CD4-positive, alpha-beta T cell treated with Interleukin-12 subunit alpha and Interleukin-12 subunit beta, for 1 hour (primary cell): ENCODE data around the gene TAF11L6.
"Not testable (repeated sequence)": the region's sequence is repeated elsewhere in the genome, so short reads cannot be mapped to it uniquely, and the experiment has no call there.

ENCODE experiments used
- DNase-seq: peaks from one replicate; pipeline ENCODE4 v3.0.0-alpha.2; 2020

Gene TAF11L6

DNA sequence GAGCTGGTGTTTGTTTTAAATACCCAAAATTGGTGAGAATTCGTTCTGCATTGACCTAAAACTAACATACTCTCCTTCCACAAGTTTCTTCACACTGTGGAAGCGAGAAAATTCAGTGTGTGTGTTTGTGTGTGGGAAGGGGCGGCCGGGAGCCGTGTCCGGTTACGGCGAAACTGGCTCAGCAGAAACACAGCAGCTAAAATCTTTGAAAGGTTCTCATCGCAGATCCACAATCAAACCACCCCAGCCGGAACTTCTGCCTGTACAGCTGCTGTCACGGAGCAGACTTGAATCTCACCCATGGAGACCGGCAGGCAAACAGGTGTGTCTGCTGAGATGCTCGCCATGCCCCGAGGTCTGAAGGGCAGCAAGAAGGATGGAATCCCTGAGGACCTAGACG, at the start of gene TAF11L6:
TSS of gene TAF11L6 (plus strand) at position 301 of the 400 bp plus-strand sequence.
- not testable (repeated sequence) for DNase-seq

DNA sequence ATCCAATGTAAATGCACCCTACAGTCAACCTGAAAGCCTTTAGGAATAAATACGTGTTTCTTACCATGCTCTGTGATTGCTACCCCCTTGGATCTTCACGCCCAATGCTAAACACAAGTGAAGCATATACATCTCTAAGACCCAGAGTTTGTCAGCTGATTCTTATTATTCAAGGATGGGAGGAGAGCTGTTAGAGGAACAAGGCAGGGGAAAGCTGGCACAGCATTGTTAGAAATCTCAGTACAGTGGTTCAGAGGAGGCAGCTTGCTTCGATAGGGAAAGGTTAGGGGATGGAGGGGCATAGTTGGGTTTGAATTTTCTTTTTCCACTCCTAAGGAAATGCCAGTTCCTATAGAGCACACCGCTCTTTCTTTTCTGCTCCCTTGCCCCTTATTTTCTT, 47.1 kb upstream of the TAF11L6 start:
- no peak for DNase-seq

DNA sequence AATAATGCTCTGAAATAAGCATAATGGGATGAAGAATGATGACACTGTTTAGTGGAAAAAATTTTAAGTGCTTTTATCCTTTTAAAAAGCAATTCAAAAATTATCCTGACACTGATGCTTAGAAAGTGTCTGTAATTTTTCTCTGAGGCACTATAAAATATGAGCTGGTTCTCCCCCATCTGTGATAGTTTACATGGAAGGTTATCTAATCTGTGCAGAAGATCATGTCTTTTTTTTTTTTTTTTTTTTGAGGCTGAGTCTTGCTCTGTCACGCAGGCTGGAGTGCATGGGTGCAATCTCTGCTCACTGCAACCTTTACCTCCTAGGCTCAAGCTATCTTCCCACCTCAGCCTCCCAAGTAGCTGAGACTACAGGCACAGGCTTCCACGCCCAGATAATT, 45.7 kb upstream of the TAF11L6 start:
- no peak for DNase-seq

DNA sequence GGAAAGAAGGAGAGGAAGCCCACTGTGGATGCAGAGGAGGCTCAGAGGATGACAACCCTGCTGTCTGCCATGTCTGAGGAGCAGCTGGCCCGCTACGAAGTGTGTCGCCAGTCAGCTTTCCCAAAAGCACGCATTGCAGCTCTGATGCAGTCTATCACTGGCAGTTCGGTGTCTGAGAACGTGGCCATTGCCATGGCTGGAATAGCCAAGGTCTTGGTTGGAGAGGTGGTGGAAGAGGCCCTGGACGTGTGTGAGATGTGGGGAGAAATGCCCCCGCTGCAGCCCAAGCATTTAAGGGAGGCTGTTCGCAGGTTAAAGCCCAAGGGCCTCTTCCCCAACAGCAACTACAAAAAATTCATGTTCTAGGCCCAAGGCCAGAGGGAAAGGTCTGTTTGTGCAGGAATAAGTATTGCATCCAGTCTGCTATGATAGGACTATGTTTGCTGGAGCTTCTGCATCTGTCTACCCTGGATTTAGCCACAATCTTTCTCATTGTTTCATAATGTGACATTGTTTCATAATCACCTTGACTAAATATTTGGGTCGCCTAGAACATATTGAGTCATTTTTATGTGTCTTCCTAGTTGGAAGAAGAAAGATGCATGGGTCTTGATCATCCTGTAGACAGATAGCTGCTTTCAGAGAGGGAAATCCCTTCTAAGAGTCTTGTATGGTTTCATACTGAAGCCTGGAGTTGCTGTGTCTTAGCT, 41.9 kb upstream of the TAF11L6 start:
- DNase-seq: not testable (repeated sequence)

DNA sequence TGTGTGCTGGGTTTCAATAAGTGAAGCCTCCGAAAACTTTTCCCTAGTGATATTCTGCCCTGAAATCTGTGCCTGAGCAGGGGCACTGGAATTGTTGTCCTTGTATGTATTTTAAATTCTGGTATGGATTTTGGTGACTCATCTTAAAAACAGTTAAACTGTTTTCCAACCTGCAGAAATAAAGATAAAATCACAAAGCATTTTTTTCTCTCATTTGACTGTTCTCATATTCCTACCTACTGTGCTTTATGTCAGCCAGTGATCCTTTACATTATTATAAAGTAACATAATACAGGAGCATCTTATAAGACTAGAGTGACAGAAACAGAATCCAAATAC, 41.3 kb upstream of the TAF11L6 start:
- no peak for DNase-seq

DNA sequence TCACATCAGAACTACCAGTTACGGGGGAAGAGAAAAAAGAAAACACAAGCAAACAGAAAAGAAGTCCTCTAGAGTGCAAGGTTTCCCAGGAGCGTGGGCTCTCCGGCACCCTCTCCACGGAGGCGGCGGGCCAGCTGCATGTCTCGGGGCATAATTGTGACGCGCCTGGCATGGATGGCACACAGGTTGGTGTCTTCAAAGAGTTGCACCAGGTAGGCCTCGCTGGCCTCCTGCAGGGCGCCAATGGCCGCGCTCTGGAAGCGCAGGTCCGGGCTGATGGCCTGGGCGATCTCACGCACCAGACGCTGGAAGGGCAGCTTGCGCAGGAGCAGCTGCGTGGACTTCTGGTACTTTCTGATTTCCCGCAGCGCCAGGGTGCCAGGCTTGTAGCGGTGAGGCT, 37.2 kb upstream of the TAF11L6 start:
- DNase-seq: not testable (repeated sequence)

DNA sequence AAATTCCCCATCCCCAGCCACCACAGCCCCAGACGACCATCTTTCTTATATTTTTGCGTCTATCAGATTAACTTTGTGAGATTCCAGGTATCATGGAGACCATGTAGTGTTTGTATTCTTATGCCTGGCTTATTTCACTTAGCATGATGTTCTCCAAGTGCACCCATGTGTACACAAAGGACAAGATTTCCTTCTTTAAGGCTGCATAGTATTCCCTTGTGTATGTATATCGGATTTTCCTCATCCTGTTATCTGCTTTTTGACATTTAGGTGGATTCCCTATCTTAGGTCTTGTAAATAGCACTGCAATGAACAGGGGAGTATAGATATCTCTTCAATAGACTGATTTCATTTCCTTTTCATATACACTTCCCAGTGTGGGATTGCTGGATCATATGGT, 35.7 kb upstream of the TAF11L6 start:
- no peak for DNase-seq

DNA sequence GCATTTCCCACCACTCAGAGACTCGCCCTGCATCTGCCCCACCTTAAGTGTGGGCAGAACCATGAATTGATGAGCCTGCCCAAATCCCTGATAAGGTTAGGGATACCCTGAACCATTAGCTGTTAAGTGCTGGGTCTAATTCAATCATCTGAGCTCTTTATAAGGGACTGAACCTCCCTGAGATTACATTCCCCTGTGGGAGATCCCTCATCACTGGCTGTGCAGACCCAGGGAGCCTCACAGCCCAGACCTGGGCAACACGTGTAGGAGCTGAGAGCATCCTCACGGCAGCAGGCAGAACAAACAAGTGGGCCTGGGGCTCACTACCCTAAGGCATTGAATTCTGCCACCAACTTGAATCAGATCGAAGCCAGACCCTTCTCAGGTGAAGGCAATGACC, 31.0 kb upstream of the TAF11L6 start:
- DNase-seq: no peak

DNA sequence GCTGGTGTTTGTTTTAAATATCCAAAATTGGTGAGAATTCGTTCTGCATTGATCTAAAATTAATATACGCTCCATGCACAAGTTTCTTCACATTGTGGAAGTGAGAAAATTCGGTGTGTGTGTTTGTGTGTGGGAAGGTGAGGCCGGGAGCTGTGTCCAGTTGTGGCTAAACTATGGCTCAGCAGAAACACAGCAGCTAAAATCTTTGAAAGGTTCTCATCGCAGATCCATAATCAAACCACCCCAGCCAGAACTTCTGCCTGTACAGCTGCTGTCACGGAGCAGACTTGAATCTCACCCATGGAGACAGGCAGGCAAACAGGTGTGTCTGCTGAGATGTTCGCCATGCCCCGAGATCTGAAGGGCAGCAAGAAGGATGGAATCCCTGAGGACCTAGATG, 30.5 kb upstream of the TAF11L6 start, which contains the start of gene TAF11L2:
TSS of gene TAF11L2 (plus strand) at position 301 of the 400 bp plus-strand sequence.
- not testable (repeated sequence) for DNase-seq

DNA sequence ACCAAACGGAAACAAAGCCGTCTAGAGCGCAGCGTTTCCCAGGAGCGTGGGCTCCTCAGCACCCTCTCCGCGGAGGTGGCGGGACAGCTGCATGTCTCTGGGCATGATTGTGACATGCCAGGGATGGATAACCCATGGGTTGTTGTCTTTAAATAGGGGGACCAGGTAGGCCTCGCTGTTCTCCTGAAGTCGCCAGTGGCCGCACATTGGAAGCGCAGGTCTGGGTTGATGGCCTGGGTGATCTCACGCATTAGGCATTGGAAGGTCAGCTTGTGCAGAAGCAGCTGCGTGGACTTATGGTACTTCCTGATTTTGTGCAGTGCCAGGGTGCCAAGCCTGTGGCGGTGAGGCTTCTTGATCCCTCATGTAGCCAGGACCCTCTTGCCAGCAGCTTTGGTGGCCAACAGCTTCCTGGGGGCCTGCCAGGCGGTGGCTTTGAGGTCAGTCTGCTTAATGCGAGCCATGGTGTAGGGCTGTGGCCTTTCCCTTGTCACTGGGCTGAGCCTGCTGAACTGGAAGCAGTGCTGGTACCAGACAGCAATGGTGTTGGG, 16.6 kb upstream of the TAF11L6 start:
- DNase-seq: no peak

DNA sequence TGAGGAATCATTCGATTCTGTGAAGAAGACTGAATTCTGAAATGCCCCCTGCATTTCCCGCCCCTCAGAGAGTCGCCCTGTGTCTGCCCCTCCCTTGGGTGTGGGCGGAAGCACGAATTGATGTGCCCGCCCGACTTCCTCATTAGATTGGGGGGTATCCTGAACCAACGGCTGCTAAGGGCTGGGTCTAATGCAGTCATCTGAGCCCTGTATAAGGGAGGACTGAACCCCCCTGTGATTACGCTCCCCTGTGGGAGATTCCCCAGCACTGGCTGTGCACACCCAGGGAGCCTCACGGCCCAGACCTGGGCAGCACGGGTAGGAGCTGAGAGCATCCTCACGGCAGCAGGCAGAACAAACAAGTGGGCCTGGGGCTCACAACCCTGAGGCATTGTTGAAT, 10.9 kb upstream of the TAF11L6 start:
- not testable (repeated sequence) for DNase-seq

DNA sequence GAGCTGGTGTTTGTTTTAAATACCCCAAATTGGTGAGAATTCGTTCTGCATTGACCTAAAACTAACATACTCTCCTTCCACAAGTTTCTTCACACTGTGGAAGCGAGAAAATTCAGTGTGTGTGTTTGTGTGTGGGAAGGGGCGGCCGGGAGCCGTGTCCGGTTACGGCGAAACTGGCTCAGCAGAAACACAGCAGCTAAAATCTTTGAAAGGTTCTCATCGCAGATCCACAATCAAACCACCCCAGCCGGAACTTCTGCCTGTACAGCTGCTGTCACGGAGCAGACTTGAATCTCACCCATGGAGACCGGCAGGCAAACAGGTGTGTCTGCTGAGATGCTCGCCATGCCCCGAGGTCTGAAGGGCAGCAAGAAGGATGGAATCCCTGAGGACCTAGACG, 10.4 kb upstream of the TAF11L6 start, which contains the start of gene TAF11L3:
TSS of gene TAF11L3 (plus strand) at position 301 of the 400 bp plus-strand sequence.
- not testable (repeated sequence) for DNase-seq

DNA sequence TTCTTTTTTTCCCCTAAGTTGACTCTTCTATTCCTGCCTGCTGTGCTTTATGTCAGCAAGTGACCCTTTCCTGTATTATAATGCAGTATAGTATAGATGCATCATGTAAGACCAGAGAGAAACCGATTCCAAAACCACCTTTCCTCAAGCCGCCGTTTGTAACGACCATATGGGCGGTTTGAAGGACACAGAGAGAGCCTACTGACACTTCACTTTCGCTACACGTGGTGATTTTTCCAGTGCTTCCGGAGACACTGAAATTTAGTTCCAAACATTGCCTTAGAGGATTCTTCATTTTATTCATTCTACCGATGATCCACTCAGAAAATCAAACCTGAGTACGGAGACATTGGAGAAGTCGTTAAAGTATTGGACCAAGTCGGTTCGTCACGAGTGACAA, 9.0 kb upstream of the TAF11L6 start:
- not testable (repeated sequence) for DNase-seq

DNA sequence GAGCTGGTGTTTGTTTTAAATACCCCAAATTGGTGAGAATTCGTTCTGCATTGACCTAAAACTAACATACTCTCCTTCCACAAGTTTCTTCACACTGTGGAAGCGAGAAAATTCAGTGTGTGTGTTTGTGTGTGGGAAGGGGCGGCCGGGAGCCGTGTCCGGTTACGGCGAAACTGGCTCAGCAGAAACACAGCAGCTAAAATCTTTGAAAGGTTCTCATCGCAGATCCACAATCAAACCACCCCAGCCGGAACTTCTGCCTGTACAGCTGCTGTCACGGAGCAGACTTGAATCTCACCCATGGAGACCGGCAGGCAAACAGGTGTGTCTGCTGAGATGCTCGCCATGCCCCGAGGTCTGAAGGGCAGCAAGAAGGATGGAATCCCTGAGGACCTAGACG, 7.0 kb upstream of the TAF11L6 start, which contains the start of gene TAF11L4:
TSS of gene TAF11L4 (plus strand) at position 301 of the 400 bp plus-strand sequence.
- not testable (repeated sequence) for DNase-seq

DNA sequence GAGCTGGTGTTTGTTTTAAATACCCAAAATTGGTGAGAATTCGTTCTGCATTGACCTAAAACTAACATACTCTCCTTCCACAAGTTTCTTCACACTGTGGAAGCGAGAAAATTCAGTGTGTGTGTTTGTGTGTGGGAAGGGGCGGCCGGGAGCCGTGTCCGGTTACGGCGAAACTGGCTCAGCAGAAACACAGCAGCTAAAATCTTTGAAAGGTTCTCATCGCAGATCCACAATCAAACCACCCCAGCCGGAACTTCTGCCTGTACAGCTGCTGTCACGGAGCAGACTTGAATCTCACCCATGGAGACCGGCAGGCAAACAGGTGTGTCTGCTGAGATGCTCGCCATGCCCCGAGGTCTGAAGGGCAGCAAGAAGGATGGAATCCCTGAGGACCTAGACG, 3.5 kb upstream of the TAF11L6 start, which contains the start of gene TAF11L5:
TSS of gene TAF11L5 (plus strand) at position 301 of the 400 bp plus-strand sequence.
- DNase-seq: not testable (repeated sequence)

DNA sequence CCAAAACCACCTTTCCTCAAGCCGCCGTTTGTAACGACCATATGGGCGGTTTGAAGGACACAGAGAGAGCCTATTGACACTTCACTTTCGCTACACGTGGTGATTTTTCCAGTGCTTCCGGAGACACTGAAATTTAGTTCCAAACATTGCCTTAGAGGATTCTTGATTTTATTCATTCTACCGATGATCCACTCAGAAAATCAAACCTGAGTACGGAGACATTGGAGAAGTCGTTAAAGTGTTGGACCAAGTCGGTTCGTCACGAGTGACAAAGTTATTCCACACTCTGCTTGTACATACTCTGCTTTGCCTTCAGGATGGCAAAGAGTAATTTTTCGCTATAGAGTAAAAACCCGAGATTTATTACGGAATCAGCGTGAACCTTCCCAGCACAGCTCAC, 2.0 kb upstream of the TAF11L6 start:
- DNase-seq: peak; percentile 13
